ENCODE measurements around the gene GPC4.

- TF ChIP-seq CTCF (IDR thresholded peaks at IDR 0.05) (no peak), POLR2A (IDR thresholded peaks at IDR 0.05) (no peak)
Observed at GRCh38 chrX:133333154-133333750, 82.0 kb downstream of the GPC4 start.
